GM21390 (cell line): ENCODE measurements around the gene SPATA6L.
"Not testable (repeated sequence)": the region's sequence is repeated elsewhere in the genome, so short reads cannot be mapped to it uniquely, and the experiment has no call there.

Source experiments
- ATAC-seq: cut with Tn5 transposase; IDR thresholded peaks from one replicate; pipeline ENCODE4 v1.9.1; 2021; ENCODE audit not compliant: unreplicated experiment

The SPATA6L gene

GRCh38 chr9:4677392-4677791 lies 11.1 kb upstream of the SPATA6L start:
- no peak for ATAC-seq

GRCh38 chr9:4674783-4675182 lies 8.5 kb upstream of the SPATA6L start:
- no peak for ATAC-seq

- ATAC-seq = no peak
Measured at GRCh38 chr9:4671737-4672136, 5.5 kb upstream of the SPATA6L start.

GRCh38 chr9:4670591-4670990 lies 4.3 kb upstream of the SPATA6L start:
- ATAC-seq = no peak

GRCh38 chr9:4669890-4670289 lies 3.6 kb upstream of the SPATA6L start:
- no peak for ATAC-seq

GRCh38 chr9:4668604-4669003 lies 2.3 kb upstream of the SPATA6L start:
- ATAC-seq = no peak

GRCh38 chr9:4667681-4668080 lies 1.4 kb upstream of the SPATA6L start:
- no peak for ATAC-seq

GRCh38 chr9:4665357-4665756 lies 923 bp downstream of the SPATA6L start:
- no peak for ATAC-seq

GRCh38 chr9:4663956-4664355 lies 2.3 kb downstream of the SPATA6L start:
- no peak for ATAC-seq

- ATAC-seq = no peak
Measured at GRCh38 chr9:4662989-4663792, 3.1 kb downstream of the SPATA6L start.

GRCh38 chr9:4662108-4662988 lies 3.9 kb downstream of the SPATA6L start, which contains the start of gene PLPP6:
TSS of gene PLPP6 (plus strand) at chr9:4662294. CDS start at chr9:4662376, 82 bp downstream.
- peak; percentile 83 for ATAC-seq

- no peak for ATAC-seq
Measured at GRCh38 chr9:4661611-4662010, 4.7 kb downstream of the SPATA6L start.

GRCh38 chr9:4661165-4661564 lies 5.1 kb downstream of the SPATA6L start:
- ATAC-seq = no peak

- not testable (repeated sequence) for ATAC-seq
Measured at GRCh38 chr9:4660665-4661064, 5.6 kb downstream of the SPATA6L start.

GRCh38 chr9:4657426-4658159 lies 8.7 kb downstream of the SPATA6L start:
- ATAC-seq = no peak

GRCh38 chr9:4656621-4657020 lies 9.7 kb downstream of the SPATA6L start:
- ATAC-seq = no peak

- not testable (repeated sequence) for ATAC-seq
Measured at GRCh38 chr9:4656196-4656595, 10.1 kb downstream of the SPATA6L start.

GRCh38 chr9:4654538-4654937 lies 11.7 kb downstream of the SPATA6L start:
- ATAC-seq = no peak

- ATAC-seq = no peak
Measured at GRCh38 chr9:4654084-4654483, 12.2 kb downstream of the SPATA6L start.

GRCh38 chr9:4642351-4642750 lies 23.9 kb downstream of the SPATA6L start:
- ATAC-seq = no peak

- ATAC-seq = no peak
Measured at GRCh38 chr9:4640027-4640426, 26.3 kb downstream of the SPATA6L start.
